Measurements from ENCODE around the gene PSME3. TPM values are rescaled to one million over a fixed set of nuclear protein-coding genes. Genes with fewer than 3 reads are reported as not detected.

PSME3 gene
- total and polyA plus RNA-seq, 2 of the 13 experiments (the other 11 are each of a cell fraction or from before 2014, with no cell fraction given) = 66.3 to 135 TPM

GRCh38 chr17:42844271-42844670 lies 11.1 kb downstream of the PSME3 start, which contains the start of gene AOC2:
Gene AOC2, plus strand, starts transcription at chr17:42844580. Its CDS starts 47 bp downstream, at chr17:42844627.
- peaks cover 36 to 58% of the 10 kb centered on the region in 2 experiments for H3K36me3 ChIP-seq (replicated peaks in 1 of 2; ENCODE audit: control insufficient read depth in 1 of 2, insufficient read depth in 2 of 2, low read length in 2 of 2)
- TF ChIP-seq, protein P1, sequence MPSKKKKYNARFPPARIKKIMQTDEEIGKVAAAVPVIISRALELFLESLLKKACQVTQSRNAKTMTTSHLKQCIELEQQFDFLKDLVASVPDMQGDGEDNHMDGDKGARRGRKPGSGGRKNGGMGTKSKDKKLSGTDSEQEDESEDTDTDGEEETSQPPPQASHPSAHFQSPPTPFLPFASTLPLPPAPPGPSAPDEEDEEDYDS (CRISPR knock-in tag; IDR thresholded peaks at IDR 0.05) = no peak
- TF ChIP-seq, protein P2, sequence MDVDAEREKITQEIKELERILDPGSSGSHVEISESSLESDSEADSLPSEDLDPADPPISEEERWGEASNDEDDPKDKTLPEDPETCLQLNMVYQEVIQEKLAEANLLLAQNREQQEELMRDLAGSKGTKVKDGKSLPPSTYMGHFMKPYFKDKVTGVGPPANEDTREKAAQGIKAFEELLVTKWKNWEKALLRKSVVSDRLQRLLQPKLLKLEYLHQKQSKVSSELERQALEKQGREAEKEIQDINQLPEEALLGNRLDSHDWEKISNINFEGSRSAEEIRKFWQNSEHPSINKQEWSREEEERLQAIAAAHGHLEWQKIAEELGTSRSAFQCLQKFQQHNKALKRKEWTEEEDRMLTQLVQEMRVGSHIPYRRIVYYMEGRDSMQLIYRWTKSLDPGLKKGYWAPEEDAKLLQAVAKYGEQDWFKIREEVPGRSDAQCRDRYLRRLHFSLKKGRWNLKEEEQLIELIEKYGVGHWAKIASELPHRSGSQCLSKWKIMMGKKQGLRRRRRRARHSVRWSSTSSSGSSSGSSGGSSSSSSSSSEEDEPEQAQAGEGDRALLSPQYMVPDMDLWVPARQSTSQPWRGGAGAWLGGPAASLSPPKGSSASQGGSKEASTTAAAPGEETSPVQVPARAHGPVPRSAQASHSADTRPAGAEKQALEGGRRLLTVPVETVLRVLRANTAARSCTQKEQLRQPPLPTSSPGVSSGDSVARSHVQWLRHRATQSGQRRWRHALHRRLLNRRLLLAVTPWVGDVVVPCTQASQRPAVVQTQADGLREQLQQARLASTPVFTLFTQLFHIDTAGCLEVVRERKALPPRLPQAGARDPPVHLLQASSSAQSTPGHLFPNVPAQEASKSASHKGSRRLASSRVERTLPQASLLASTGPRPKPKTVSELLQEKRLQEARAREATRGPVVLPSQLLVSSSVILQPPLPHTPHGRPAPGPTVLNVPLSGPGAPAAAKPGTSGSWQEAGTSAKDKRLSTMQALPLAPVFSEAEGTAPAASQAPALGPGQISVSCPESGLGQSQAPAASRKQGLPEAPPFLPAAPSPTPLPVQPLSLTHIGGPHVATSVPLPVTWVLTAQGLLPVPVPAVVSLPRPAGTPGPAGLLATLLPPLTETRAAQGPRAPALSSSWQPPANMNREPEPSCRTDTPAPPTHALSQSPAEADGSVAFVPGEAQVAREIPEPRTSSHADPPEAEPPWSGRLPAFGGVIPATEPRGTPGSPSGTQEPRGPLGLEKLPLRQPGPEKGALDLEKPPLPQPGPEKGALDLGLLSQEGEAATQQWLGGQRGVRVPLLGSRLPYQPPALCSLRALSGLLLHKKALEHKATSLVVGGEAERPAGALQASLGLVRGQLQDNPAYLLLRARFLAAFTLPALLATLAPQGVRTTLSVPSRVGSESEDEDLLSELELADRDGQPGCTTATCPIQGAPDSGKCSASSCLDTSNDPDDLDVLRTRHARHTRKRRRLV (CRISPR knock-in tag; IDR thresholded peaks at IDR 0.05) = no peak
- TF ChIP-seq ZNF414 (CRISPR knock-in tag; IDR thresholded peaks at IDR 0.05) (no peak), MED13 (CRISPR knock-in tag; IDR thresholded peaks at IDR 0.05) (no peak), ZNF768 (CRISPR knock-in tag; IDR thresholded peaks at IDR 0.05) (no peak), RFX5 (IDR thresholded peaks at IDR 0.05; ENCODE audit: low read depth, low read length) (no peak), NCOA5 (CRISPR knock-in tag; IDR thresholded peaks at IDR 0.05) (no peak), ZNF724P (CRISPR knock-in tag; IDR thresholded peaks at IDR 0.05; ENCODE audit: borderline replicate concordance) (no peak), ZKSCAN8 (CRISPR knock-in tag; IDR thresholded peaks at IDR 0.05; ENCODE audit: borderline replicate concordance) (no peak), ZNF510 (CRISPR knock-in tag; IDR thresholded peaks at IDR 0.05; ENCODE audit: low read depth) (no peak), ETV5 (CRISPR knock-in tag; IDR thresholded peaks at IDR 0.05; ENCODE audit: borderline replicate concordance) (no peak), THYN1 (CRISPR knock-in tag; IDR thresholded peaks at IDR 0.05; ENCODE audit: borderline replicate concordance, low read depth) (no peak)
- TF ChIP-seq, protein P3, sequence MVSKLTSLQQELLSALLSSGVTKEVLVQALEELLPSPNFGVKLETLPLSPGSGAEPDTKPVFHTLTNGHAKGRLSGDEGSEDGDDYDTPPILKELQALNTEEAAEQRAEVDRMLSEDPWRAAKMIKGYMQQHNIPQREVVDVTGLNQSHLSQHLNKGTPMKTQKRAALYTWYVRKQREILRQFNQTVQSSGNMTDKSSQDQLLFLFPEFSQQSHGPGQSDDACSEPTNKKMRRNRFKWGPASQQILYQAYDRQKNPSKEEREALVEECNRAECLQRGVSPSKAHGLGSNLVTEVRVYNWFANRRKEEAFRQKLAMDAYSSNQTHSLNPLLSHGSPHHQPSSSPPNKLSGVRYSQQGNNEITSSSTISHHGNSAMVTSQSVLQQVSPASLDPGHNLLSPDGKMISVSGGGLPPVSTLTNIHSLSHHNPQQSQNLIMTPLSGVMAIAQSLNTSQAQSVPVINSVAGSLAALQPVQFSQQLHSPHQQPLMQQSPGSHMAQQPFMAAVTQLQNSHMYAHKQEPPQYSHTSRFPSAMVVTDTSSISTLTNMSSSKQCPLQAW (CRISPR knock-in tag; IDR thresholded peaks at IDR 0.05) = no peak
- TF ChIP-seq, protein P4, sequence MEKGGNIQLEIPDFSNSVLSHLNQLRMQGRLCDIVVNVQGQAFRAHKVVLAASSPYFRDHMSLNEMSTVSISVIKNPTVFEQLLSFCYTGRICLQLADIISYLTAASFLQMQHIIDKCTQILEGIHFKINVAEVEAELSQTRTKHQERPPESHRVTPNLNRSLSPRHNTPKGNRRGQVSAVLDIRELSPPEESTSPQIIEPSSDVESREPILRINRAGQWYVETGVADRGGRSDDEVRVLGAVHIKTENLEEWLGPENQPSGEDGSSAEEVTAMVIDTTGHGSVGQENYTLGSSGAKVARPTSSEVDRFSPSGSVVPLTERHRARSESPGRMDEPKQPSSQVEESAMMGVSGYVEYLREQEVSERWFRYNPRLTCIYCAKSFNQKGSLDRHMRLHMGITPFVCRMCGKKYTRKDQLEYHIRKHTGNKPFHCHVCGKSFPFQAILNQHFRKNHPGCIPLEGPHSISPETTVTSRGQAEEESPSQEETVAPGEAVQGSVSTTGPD (CRISPR knock-in tag; IDR thresholded peaks at IDR 0.05) = no peak

More at GRCh38 chr17:42844271-42844670, 11.1 kb downstream of the PSME3 start, which contains the start of gene AOC2:
- intact Hi-C loops (cut with micrococcal nuclease; ENCODE audit: unreplicated experiment) = loop anchor here (5.0 kb wide), 1 partner anchor 138 kb away; the partner anchor contains the start of genes PTGES3L and RUNDC1
- no peak for ATAC-seq
- H3K27ac ChIP-seq (ENCODE audit: extremely low read length, insufficient read depth, low read length) = no peak within 1 kb of the TSS
- CTCF ChIA-PET (ENCODE audit: low intra/inter-chr PET ratio, low total read pairs) = interaction anchor here (1.8 to 3.6 kb wide), 4 partner anchors 85 to 123 kb away, joined by 5 to 68 read pairs (median 18); no protein-coding TSS in a partner anchor
- BruUV-seq (replicated peaks) = no TSS peak
- no peaks in the 10 kb centered on the region for H4K20me1 ChIP-seq (ENCODE audit: insufficient read depth, low read length)
- H3K9ac ChIP-seq (ENCODE audit: insufficient read depth, low read depth, low read length) = no peak within 1 kb of the TSS
- H3K9me3 ChIP-seq (ENCODE audit: low read length) = no peaks in the 10 kb centered on the region
- in situ Hi-C loops (cut with HindIII; ENCODE audit: extremely low pct_ligation_motif_present, low pct_unique_long_range_greater_than_20kb) = loop anchor here (5.0 to 10.0 kb wide), 2 partner anchors 83 to 141 kb away; partner anchors contain the start of genes PTGES3L and RUNDC1
- no peaks in the 10 kb centered on the region for H3K27me3 ChIP-seq (ENCODE audit: control insufficient read depth in 1 of 2, insufficient read depth in 2 of 2, low read length in 2 of 2)
- DNase-seq (ENCODE audit: low spot score) = no peak
- H3K4me3 ChIP-seq (replicated peaks in 1 of 3; ENCODE audit: insufficient read depth in 1 of 3, low read depth in 2 of 3, low read length in 3 of 3) = no peak within 1 kb of the TSS
- WGBS (ENCODE audit: low lambda C conversion rate) = 98% methylated on average over 4 of the region's 4 CpGs
- no peaks in the 10 kb centered on the region for H3K79me2 ChIP-seq (ENCODE audit: insufficient read depth, low read length)
- no peak within 1 kb of the TSS for H3K4me2 ChIP-seq (ENCODE audit: low read depth, low read length)
- POLR2A ChIA-PET = interaction anchor here (1.6 to 5.0 kb wide), 6 partner anchors 11 to 154 kb away, joined by 5 to 39 read pairs (median 12); partner anchors contain the start of genes BECN1, PSME3 and RPL27
- no peak for FAIRE-seq
- no peak within 1 kb of the TSS for H2AFZ ChIP-seq (ENCODE audit: low read length)
- H3K4me1 ChIP-seq (ENCODE audit: insufficient read depth, low read length) = peaks cover 11% of the 10 kb centered on the region; the same call in 1 of the 2 replicates

All from HepG2 (cell line).